Neural cell (in vitro differentiated cells): Measurements from ENCODE around the gene DOCK9.
A peak's percentile ranks its signal among the peaks of the same experiment; 100 is the strongest.

Source experiments
- EP300 ChIP-seq: fragments of 450-650 bp; conservative IDR thresholded peaks from 2 replicates; pipeline ENCODE4 v1.6.1; 2014; ENCODE audit warnings: antibody characterized with exemption, mild to moderate bottlenecking, moderate library complexity; ENCODE audit not compliant: poor library complexity, severe bottlenecking
- EZH2 ChIP-seq: fragments of 200-600, 300-800 bp; shearing (Covaris generic), sonication (generic); IDR thresholded peaks from 2 replicates; pipeline ENCODE4 v1.6.1; 2014; ENCODE audit warnings: antibody characterized with exemption, low read length, borderline replicate concordance, mild to moderate bottlenecking; ENCODE audit not compliant: insufficient read depth, poor library complexity, severe bottlenecking
- POLR2AphosphoS5 ChIP-seq: IDR thresholded peaks from 2 replicates; pipeline ENCODE4 v1.6.1; 2012
- RAD21 ChIP-seq: fragments of 450-650 bp; conservative IDR thresholded peaks from 2 replicates; pipeline ENCODE4 v1.6.1; 2014; ENCODE audit warnings: antibody characterized with exemption, mild to moderate bottlenecking, moderate library complexity
- SMC3 ChIP-seq: fragments of 450-650 bp; conservative IDR thresholded peaks from 2 replicates; pipeline ENCODE4 v1.6.1; 2014; ENCODE audit warnings: antibody characterized with exemption, mild to moderate bottlenecking, moderate library complexity; ENCODE audit not compliant: poor library complexity
- TAF1 ChIP-seq: IDR thresholded peaks from 2 replicates; pipeline ENCODE4 v1.6.1; 2012; ENCODE audit warnings: low read depth
- TF ChIP-seq, protein P1 (sequence below): fragments of 450-650 bp; IDR thresholded peaks from 2 replicates; pipeline ENCODE4 v1.5.1; 2014; ENCODE audit warnings: antibody characterized with exemption, mild to moderate bottlenecking, moderate library complexity; ENCODE audit not compliant: poor library complexity, severe bottlenecking

DNA sequence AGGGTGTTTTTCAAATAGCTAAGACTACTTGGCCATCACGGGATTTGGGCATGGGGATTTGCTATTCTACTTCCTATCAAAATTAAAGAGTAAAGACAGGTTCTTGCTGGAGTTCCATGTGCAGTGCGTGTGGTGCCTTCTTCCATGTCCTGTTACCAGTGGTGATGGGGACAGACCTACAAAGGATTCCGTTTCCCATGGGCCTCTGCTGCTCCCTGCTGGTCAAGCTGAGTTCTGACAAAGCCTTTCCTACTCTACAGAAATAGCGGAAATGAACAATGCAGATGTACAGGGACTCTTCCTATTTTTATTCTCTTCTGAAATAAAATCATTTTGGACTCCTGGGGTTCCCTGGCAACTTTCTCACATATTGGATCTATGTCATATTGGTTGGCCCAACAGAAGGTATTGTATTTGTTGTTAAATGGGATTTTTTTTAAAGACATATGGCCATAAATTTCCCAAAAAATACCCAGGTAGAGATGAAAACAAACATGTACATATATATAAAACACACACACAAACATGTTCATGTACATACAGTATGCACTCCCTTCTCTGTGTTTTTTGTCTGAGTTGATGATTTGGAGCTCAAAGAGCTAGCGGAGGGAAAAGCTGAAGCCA, 134.9 kb downstream of the DOCK9 start:
- TF ChIP-seq TAF1 (no peak), EZH2 (no peak), SMC3 (peak; percentile 85), POLR2AphosphoS5 (no peak), EP300 (no peak), RAD21 (peak; percentile 88)
- TF ChIP-seq, protein P1, sequence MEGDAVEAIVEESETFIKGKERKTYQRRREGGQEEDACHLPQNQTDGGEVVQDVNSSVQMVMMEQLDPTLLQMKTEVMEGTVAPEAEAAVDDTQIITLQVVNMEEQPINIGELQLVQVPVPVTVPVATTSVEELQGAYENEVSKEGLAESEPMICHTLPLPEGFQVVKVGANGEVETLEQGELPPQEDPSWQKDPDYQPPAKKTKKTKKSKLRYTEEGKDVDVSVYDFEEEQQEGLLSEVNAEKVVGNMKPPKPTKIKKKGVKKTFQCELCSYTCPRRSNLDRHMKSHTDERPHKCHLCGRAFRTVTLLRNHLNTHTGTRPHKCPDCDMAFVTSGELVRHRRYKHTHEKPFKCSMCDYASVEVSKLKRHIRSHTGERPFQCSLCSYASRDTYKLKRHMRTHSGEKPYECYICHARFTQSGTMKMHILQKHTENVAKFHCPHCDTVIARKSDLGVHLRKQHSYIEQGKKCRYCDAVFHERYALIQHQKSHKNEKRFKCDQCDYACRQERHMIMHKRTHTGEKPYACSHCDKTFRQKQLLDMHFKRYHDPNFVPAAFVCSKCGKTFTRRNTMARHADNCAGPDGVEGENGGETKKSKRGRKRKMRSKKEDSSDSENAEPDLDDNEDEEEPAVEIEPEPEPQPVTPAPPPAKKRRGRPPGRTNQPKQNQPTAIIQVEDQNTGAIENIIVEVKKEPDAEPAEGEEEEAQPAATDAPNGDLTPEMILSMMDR: peak; percentile 85
